GM21576 (cell line): Measurements from ENCODE around the gene PRPSAP1.
"Not testable (repeated sequence)": the region's sequence is repeated elsewhere in the genome, so short reads cannot be mapped to it uniquely, and the experiment has no call there.

ENCODE experiments used
- ATAC-seq: cut with Tn5 transposase; IDR thresholded peaks from one replicate; pipeline ENCODE4 v1.9.1; 2021; ENCODE audit warnings: mild to moderate bottlenecking, moderate library complexity; ENCODE audit not compliant: unreplicated experiment

The PRPSAP1 gene

GRCh38 chr17:76327696-76328095, 26.0 kb downstream of the PRPSAP1 start:
- ATAC-seq = no peak

GRCh38 chr17:76326306-76326705, 27.4 kb downstream of the PRPSAP1 start:
- ATAC-seq = no peak

- ATAC-seq = no peak
These were observed 35.1 kb downstream of the PRPSAP1 start for GRCh38 chr17:76318586-76318985.

- ATAC-seq = no peak
These were observed 36.2 kb downstream of the PRPSAP1 start for GRCh38 chr17:76317535-76317934.

GRCh38 chr17:76314392-76315227, 39.1 kb downstream of the PRPSAP1 start:
- ATAC-seq = no peak

GRCh38 chr17:76312735-76313134, 41.0 kb downstream of the PRPSAP1 start:
- no peak for ATAC-seq

GRCh38 chr17:76309461-76309860, 44.3 kb downstream of the PRPSAP1 start:
- ATAC-seq = no peak

- ATAC-seq = no peak
These were observed 45.8 kb downstream of the PRPSAP1 start, which contains the start of gene QRICH2 for GRCh38 chr17:76307966-76308338. Gene QRICH2, minus strand, starts transcription at chr17:76308276. Its CDS starts 278 bp downstream, at chr17:76307998.

GRCh38 chr17:76307299-76307965, 46.3 kb downstream of the PRPSAP1 start:
- ATAC-seq = no peak

GRCh38 chr17:76305135-76305454, 48.6 kb downstream of the PRPSAP1 start:
- ATAC-seq = not testable (repeated sequence)

- no peak for ATAC-seq
These were observed 49.2 kb downstream of the PRPSAP1 start for GRCh38 chr17:76304226-76305134.

- ATAC-seq = no peak
These were observed 56.3 kb downstream of the PRPSAP1 start for GRCh38 chr17:76297436-76297835.

- ATAC-seq = no peak
These were observed 56.8 kb downstream of the PRPSAP1 start for GRCh38 chr17:76296889-76297288.

GRCh38 chr17:76296186-76296585, 57.5 kb downstream of the PRPSAP1 start:
- no peak for ATAC-seq

- ATAC-seq = no peak
These were observed 60.6 kb downstream of the PRPSAP1 start for GRCh38 chr17:76293106-76293505.

GRCh38 chr17:76292567-76292966, 61.1 kb downstream of the PRPSAP1 start:
- no peak for ATAC-seq

GRCh38 chr17:76281573-76282371, 71.9 kb downstream of the PRPSAP1 start:
- ATAC-seq = no peak

- no peak for ATAC-seq
These were observed 73.1 kb downstream of the PRPSAP1 start for GRCh38 chr17:76280650-76281049.

GRCh38 chr17:76279742-76280287, 73.9 kb downstream of the PRPSAP1 start:
- ATAC-seq = no peak
